Stimulated activated CD4-positive, alpha-beta T cell treated with anti-CD3 and anti-CD28 coated beads, Interleukin-4, amount 100 ng/mL, for 48 hours (primary cell): Measurements from ENCODE around the gene TNIP3.
"Not testable (repeated sequence)": the region's sequence is repeated elsewhere in the genome, so short reads cannot be mapped to it uniquely, and the experiment has no call there.

ENCODE experiments used
- DNase-seq, 2 donors: peaks; one replicate each; pipeline ENCODE4 v3.0.0-alpha.2; 2020; ENCODE audit warnings: low read depth in 2 of 2

Gene TNIP3

GRCh38 chr4:121164291-121164690 is at the start of gene TNIP3:
Gene TNIP3, minus strand, starts transcription at chr4:121164321. Its CDS starts 196 bp downstream, at chr4:121164125.
- DNase-seq: no peak

- no peak for DNase-seq
These were observed 48.7 kb upstream of the TNIP3 start for GRCh38 chr4:121212806-121213205.

- no peak for DNase-seq
These were observed 45.0 kb upstream of the TNIP3 start for GRCh38 chr4:121209171-121209570.

GRCh38 chr4:121208244-121209007 is 44.3 kb upstream of the TNIP3 start:
- no peak for DNase-seq

GRCh38 chr4:121205777-121206176 is 41.7 kb upstream of the TNIP3 start:
- not testable (repeated sequence) for DNase-seq

GRCh38 chr4:121200795-121201472 is 36.8 kb upstream of the TNIP3 start:
- DNase-seq: no peak

- DNase-seq: no peak
These were observed 35.8 kb upstream of the TNIP3 start for GRCh38 chr4:121199742-121200561.

GRCh38 chr4:121198251-121198650 is 34.1 kb upstream of the TNIP3 start:
- DNase-seq: no peak

- no peak for DNase-seq
These were observed 31.5 kb upstream of the TNIP3 start for GRCh38 chr4:121195649-121196048.

GRCh38 chr4:121192480-121192879 is 28.4 kb upstream of the TNIP3 start:
- no peak for DNase-seq

GRCh38 chr4:121192013-121192412 is 27.9 kb upstream of the TNIP3 start:
- no peak for DNase-seq

GRCh38 chr4:121191361-121191760 is 27.2 kb upstream of the TNIP3 start:
- no peak for DNase-seq

GRCh38 chr4:121190389-121190788 is 26.3 kb upstream of the TNIP3 start:
- no peak for DNase-seq

GRCh38 chr4:121189326-121190215 is 25.4 kb upstream of the TNIP3 start:
- DNase-seq: peak in 1 of 2 donors; percentile 19

GRCh38 chr4:121187206-121187605 is 23.1 kb upstream of the TNIP3 start:
- DNase-seq: no peak

GRCh38 chr4:121185960-121186359 is 21.8 kb upstream of the TNIP3 start:
- no peak for DNase-seq

GRCh38 chr4:121183989-121184388 is 19.9 kb upstream of the TNIP3 start:
- no peak for DNase-seq

- no peak for DNase-seq
These were observed 19.2 kb upstream of the TNIP3 start for GRCh38 chr4:121183361-121183760.

GRCh38 chr4:121182296-121182695 is 18.2 kb upstream of the TNIP3 start:
- no peak for DNase-seq

GRCh38 chr4:121181493-121181892 is 17.4 kb upstream of the TNIP3 start:
- no peak for DNase-seq

GRCh38 chr4:121180558-121180957 is 16.4 kb upstream of the TNIP3 start:
- DNase-seq: no peak
